Mesangial cell (primary cell): Measurements from ENCODE around the gene ACTL6A. TPM values are rescaled to one million over a fixed set of nuclear protein-coding genes. Genes with fewer than 3 reads are reported as not detected.

Experiments used
- total RNA-seq: library from RNA; depleted of rRNA; stranded (reverse); fragments of >200 nt; gene quantifications from 2 replicates; pipeline ENCODE4 v1.2.3, GENCODE V29; 2015

The ACTL6A gene
- 25.4 and 59.0 TPM in 2 replicates for total RNA-seq

DNA sequence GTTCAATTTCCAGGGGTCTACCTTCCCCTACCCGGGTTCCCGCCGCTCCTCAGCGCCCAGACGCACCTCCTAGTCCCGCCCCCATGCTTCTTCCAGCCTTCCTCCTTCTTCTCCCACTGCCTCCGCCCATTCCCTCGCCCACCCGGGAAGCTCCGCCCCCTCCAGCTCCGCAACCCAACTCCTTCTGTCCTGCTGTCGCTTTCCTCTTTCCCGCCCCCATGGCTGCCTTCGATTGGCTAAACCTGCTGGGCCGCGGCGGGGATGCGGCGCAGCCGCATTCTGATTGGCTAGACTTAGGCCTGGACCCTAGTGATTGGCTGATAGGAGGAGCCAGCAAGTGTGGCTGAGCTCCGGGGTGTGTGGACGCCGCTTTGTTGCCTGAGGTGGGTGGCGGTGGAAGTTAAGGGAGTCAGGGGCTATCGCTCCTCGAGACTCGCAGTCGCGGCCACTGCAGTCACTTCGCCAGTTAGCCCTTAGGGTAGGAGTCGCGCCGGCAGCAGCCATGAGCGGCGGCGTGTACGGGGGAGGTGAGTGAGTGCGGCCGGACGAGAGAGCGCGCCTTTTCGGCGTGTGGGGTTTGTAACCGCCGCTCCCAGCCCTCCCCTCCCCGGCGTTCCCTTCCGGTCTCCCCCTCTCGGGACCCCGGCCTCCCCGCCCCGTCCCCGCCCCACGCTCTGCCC is at the start of gene ACTL6A:
Gene ACTL6A, plus strand, starts transcription at position 336 of the 680 bp plus-strand sequence. Its CDS starts 167 bp downstream, at position 503.

DNA sequence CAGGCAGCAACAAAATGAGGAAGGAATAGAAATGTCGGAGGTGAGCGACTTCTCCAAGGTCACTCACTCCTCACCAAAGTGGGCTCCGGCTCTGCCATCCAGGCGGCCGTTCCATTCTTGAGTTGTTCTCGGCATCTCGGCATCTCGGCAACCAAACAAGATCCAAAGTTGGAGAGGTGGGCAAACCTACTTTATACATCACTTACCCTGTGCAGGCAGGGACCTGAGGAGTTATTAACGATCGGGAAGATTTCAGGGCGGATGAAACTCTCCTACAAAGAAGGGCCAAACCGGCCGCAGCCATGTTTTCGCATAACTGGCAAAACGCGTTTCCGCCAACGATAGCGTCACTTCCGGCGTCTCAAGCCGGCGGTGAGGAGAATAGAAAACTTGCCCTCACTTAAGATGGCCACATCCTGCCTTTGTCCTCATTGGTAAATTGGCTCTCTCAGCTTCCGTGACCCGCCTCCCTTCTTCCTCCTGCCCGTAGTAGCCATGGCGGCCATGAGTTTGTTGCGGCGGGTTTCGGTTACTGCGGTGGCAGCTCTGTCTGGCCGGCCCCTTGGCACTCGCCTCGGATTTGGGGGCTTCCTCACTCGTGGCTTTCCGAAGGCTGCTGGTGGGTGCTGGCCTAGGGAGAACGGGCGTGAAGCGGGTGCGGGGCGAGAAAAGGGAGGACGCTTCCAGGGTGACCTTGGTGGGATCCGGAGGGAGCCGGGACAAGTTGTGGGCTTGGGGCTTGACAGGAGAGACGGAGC is 41.8 kb downstream of the ACTL6A start, which contains the start of the genes MRPL47 and NDUFB5:
Gene MRPL47, minus strand, starts transcription at position 318 of the 758 bp plus-strand sequence. Its CDS starts 14 bp downstream, at position 304.
Gene NDUFB5, plus strand, starts transcription at position 474 of the 758 bp plus-strand sequence. Its CDS starts 22 bp downstream, at position 496.

Other genes starting within 250 kb of the ACTL6A start
- gene ZNF639, start 239.9 kb upstream of the ACTL6A start, total RNA-seq: 31.9 and 33.2 TPM in 2 replicates
- gene MFN1, start 215.2 kb upstream of the ACTL6A start, total RNA-seq: 18.9 and 21.2 TPM in 2 replicates
- gene GNB4, start 111.5 kb upstream of the ACTL6A start, total RNA-seq: 23.5 and 38.5 TPM in 2 replicates
- gene MRPL47, start 41.7 kb downstream of the ACTL6A start, total RNA-seq: 22.2 and 34.7 TPM in 2 replicates
- gene NDUFB5, start 41.9 kb downstream of the ACTL6A start, total RNA-seq: 48.0 and 54.3 TPM in 2 replicates
- 6.5 and 13.0 TPM in 2 replicates for gene USP13, start 90.1 kb downstream of the ACTL6A start, total RNA-seq